HG03108 (cell line): ENCODE results near the gene MAEL.
"Not testable (repeated sequence)": the region's sequence is repeated elsewhere in the genome, so short reads cannot be mapped to it uniquely, and the experiment has no call there.

ENCODE experiments used
- ATAC-seq: cut with Tn5 transposase; IDR thresholded peaks from one replicate; pipeline ENCODE4 v1.9.1; 2021; ENCODE audit warnings: moderate library complexity; ENCODE audit not compliant: unreplicated experiment

MAEL gene

DNA sequence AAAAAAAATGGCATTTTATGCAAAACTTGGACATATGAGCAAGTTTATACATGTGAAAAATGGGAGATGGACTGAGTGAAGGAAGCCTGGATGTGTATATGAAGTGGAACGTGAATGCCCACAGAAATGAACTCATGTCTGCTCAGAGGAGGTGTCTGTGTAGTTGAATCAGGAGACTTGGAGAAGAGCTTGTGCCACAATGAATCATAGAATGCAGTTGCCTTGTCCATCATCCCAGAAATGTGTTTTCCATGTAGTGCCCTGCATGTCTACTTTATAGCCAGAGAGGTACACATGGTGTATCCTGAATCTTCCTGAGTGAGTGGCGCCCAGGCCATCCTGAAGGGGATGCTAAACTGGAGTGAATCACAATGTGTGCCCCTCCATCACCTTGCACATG is 11.1 kb upstream of the MAEL start:
- ATAC-seq, result no peak

GRCh38 chr1:166978821-166979220 is 10.3 kb upstream of the MAEL start:
- no peak for ATAC-seq

GRCh38 chr1:166980383-166980782 is 8.7 kb upstream of the MAEL start:
- no peak for ATAC-seq

GRCh38 chr1:166980818-166981217 is 8.3 kb upstream of the MAEL start:
- no peak for ATAC-seq

DNA sequence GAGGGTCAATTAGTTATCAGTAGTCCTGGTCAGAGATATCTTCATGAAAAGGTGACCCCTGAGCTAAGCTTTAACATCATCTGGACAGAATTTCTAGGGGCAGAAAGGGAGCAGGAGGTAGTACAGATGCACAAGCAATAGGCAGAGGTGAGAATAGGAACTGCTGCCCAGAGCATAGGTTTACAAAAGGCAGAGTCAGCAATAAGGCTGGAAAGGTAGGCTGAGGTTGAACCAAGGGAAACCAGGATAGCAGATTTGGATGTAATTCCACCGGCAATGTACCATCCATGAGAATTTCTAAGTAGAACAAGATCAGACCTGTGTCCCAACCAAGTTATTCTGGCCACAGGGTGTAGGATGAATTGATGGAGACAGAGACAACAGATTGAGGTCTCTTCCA is 7.5 kb upstream of the MAEL start:
- ATAC-seq, result no peak

DNA sequence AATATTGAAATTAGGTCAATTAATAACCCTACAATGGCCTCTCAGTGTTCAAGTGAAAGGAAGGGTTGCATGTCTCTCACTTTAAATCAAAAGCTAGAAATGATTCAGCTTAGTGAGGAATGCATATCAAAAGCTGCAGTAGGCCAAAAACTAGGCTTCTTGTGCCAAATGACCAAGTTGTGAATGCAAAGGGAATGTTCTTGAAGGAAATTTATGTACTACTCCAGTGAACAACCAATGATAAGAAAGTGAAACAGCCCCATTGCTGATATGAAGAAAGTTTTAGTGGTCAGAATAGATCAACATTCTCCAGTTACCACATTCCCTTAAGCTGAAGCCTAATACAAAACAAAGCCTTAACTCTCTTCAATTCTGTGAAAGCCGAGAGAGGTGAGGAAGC is 10.0 kb downstream of the MAEL start:
- ATAC-seq, result peak; percentile 29

- ATAC-seq, result peak; percentile 73
Observed at GRCh38 chr1:166999500-167000055, 10.5 kb downstream of the MAEL start.

DNA sequence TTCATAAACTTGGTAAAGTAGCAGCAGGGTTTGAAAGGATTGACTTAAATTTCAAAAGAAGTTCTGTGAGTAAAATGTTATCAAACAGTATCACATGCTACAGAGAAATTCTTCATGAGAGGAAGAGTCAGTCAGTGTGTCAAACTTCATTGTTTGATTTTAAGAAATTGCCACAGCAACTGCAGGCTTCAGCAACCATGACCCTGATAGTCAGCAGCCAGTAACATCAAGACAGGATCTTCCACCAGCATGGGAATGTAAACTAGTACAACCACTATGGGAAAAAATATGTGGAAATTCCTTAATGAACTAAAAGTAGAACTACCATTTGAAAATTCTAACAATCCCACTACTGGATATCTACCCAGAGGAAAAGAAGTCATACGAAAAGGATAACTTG is 11.5 kb downstream of the MAEL start:
- no peak for ATAC-seq

DNA sequence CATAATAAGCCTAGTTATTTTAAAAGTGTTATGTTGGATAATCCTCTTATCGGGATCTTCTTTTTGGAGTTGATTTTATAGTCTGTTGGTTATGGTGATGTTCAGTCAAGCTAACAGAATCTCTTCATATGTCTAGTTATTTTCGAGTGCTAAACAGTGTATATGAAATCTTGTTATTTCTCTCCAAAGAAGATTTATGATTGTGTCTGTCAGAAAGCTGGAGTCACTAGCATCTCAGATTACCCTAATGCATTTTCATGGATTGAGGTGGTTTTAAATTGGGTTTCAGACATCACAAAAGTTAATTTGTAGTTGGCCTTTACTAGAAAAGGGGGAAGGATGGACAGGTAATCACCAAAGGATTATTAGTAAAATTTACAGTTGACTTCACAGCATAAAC is 13.3 kb downstream of the MAEL start:
- no peak for ATAC-seq

DNA sequence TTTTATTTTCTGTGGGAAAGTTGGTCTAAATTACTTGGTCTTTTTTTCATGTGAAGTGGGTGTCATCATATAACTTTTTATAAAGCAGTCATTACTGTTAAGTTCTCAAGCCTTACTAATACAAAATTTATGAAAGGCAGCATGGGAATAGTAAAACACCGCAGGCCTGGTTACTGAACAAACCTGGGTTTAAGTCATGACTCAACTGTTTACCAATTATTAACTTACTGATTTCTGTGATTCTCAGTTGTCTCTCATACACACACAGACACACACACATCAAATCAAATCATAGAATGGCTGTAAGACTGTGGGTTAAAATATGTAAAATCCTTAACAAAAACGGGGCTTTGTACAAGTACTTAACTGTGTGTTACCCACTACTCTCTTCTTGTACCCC is 14.6 kb downstream of the MAEL start:
- no peak for ATAC-seq

- ATAC-seq, result no peak
Observed at GRCh38 chr1:167011560-167012191, 22.6 kb downstream of the MAEL start.

- no peak for ATAC-seq
Observed at GRCh38 chr1:167012570-167012969, 23.5 kb downstream of the MAEL start.

- ATAC-seq, result no peak
Observed at GRCh38 chr1:167013108-167013929, 24.2 kb downstream of the MAEL start.

- ATAC-seq, result no peak
Observed at GRCh38 chr1:167016100-167016750, 27.1 kb downstream of the MAEL start.

GRCh38 chr1:167022384-167022783 is 33.3 kb downstream of the MAEL start:
- peak; percentile 76 for ATAC-seq

- not testable (repeated sequence) for ATAC-seq
Observed at GRCh38 chr1:167029553-167029952, 40.5 kb downstream of the MAEL start.

DNA sequence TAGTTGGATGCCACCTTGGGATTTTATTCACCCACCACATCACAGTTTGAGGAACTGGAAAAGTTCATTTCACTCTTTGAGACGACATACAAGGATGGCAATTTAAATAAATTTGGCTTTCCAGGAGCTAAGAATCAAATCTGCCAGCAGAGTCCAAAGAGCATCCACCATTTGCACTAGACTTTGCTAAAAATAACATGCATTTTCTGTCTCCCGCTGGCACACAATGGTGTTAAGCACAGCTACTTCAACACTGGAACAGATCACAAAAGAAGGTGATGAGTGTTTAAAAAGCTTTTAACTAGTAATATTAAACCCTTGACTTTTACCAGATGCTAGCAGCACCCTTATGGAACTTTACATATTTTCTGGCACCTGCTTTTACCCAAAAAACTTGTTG is 44.6 kb downstream of the MAEL start:
- ATAC-seq, result no peak

- peak; percentile 92 for ATAC-seq
Observed at GRCh38 chr1:167043752-167044488, 54.8 kb downstream of the MAEL start.

DNA sequence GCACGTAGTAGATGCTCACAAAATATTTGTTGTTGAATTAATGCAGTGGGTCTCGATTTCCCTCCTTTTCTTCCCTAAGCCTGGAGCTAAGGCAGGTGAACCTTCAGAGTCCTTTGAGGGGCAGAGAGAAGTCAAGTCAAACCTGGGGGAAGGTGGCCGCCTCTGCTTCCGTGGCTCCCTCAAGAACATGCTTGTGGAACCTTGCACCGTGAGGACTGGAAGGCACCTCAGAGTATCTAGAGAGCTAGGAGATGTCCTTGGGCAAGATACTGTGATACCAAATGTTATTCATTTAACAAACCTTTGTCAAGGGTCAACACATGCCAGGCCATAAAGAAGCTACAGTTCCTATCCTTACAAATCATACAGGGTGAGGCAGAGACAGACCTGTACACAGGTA is 62.8 kb downstream of the MAEL start:
- no peak for ATAC-seq

DNA sequence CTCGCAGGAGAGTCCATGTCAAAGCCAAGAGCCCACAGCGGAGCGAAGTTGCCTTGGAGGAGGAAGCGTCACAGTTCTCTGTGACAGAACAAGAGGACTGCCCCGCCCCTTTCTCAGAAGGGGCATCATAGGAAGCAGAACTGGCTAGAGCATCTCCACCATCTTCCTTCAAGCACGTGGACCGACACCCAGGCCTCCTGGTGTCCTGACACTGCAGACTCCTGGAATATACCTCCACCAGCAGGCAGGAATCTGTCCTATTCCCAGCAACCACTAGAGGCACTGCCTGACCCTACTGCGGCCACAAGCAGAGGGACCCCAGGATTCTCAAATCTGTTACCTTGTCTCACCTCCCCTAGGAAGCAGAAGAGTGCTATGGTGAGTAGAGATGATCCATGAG is 63.3 kb downstream of the MAEL start:
- no peak for ATAC-seq

DNA sequence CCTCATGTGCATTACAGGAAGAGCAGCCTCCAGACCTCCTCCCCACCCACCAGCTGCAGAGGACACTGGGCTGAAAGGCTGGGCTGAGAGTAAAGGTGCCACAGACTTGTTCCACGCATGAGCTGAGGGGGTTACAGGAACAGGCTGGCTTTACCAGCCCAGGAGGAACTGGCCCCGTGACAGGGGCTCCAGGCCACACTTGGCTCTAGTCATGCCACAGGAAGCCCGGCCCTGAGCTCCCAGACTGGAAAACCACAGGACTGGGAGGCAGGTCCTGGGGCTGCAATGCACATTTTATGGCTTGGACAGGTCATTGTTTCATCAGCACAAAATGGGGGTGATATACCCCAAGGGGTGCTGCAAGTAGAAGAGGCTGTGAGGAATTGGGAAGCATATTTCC is 65.5 kb downstream of the MAEL start:
- no peak for ATAC-seq
